ENCODE results near the gene TNRC6C.

GRCh38 chr17:78057113-78057740, 98.7 kb downstream of the TNRC6C start:
- TF ChIP-seq, protein P1, sequence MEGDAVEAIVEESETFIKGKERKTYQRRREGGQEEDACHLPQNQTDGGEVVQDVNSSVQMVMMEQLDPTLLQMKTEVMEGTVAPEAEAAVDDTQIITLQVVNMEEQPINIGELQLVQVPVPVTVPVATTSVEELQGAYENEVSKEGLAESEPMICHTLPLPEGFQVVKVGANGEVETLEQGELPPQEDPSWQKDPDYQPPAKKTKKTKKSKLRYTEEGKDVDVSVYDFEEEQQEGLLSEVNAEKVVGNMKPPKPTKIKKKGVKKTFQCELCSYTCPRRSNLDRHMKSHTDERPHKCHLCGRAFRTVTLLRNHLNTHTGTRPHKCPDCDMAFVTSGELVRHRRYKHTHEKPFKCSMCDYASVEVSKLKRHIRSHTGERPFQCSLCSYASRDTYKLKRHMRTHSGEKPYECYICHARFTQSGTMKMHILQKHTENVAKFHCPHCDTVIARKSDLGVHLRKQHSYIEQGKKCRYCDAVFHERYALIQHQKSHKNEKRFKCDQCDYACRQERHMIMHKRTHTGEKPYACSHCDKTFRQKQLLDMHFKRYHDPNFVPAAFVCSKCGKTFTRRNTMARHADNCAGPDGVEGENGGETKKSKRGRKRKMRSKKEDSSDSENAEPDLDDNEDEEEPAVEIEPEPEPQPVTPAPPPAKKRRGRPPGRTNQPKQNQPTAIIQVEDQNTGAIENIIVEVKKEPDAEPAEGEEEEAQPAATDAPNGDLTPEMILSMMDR (IDR thresholded peaks at IDR 0.05) = no peak
- no peak for TF ChIP-seq POLR2A (IDR thresholded peaks at IDR 0.05)
